ENCODE measurements around the gene ST3GAL4.

ST3GAL4 gene

GRCh38 chr11:126329644-126330211 lies 25.8 kb upstream of the ST3GAL4 start:
- no peak for DNase-seq (ENCODE audit: low spot score)

- DNase-seq (ENCODE audit: low spot score) = no peak
Measured at GRCh38 chr11:126331286-126331685, 24.2 kb upstream of the ST3GAL4 start.

- DNase-seq (ENCODE audit: low spot score) = no peak
Measured at GRCh38 chr11:126332221-126332711, 23.2 kb upstream of the ST3GAL4 start.

GRCh38 chr11:126333142-126333541 lies 22.3 kb upstream of the ST3GAL4 start:
- DNase-seq (ENCODE audit: low spot score) = no peak

GRCh38 chr11:126334659-126335462 lies 20.6 kb upstream of the ST3GAL4 start:
- no peak for DNase-seq (ENCODE audit: low spot score)

- no peak for DNase-seq (ENCODE audit: low spot score)
Measured at GRCh38 chr11:126335463-126335760, 20.1 kb upstream of the ST3GAL4 start.

- no peak for DNase-seq (ENCODE audit: low spot score)
Measured at GRCh38 chr11:126336138-126336541, 19.3 kb upstream of the ST3GAL4 start.

- no peak for DNase-seq (ENCODE audit: low spot score)
Measured at GRCh38 chr11:126336671-126337101, 18.8 kb upstream of the ST3GAL4 start.

GRCh38 chr11:126337126-126337473 lies 18.4 kb upstream of the ST3GAL4 start:
- DNase-seq (ENCODE audit: low spot score) = no peak

- no peak for DNase-seq (ENCODE audit: low spot score)
Measured at GRCh38 chr11:126337474-126338241, 17.8 kb upstream of the ST3GAL4 start.

GRCh38 chr11:126338346-126339055 lies 17.0 kb upstream of the ST3GAL4 start:
- no peak for DNase-seq (ENCODE audit: low spot score)

- no peak for DNase-seq (ENCODE audit: low spot score)
Measured at GRCh38 chr11:126339073-126339862, 16.2 kb upstream of the ST3GAL4 start.

GRCh38 chr11:126339863-126340434 lies 15.5 kb upstream of the ST3GAL4 start:
- DNase-seq (ENCODE audit: low spot score) = no peak

- DNase-seq (ENCODE audit: low spot score) = no peak
Measured at GRCh38 chr11:126340960-126341606, 14.4 kb upstream of the ST3GAL4 start.

- DNase-seq (ENCODE audit: low spot score) = no peak
Measured at GRCh38 chr11:126341760-126342161, 13.7 kb upstream of the ST3GAL4 start.

GRCh38 chr11:126343051-126343450 lies 12.4 kb upstream of the ST3GAL4 start:
- DNase-seq (ENCODE audit: low spot score) = no peak

GRCh38 chr11:126344141-126345080 lies 11.1 kb upstream of the ST3GAL4 start:
- no peak for DNase-seq (ENCODE audit: low spot score)

- no peak for DNase-seq (ENCODE audit: low spot score)
Measured at GRCh38 chr11:126345283-126345682, 10.2 kb upstream of the ST3GAL4 start.

- no peak for DNase-seq (ENCODE audit: low spot score)
Measured at GRCh38 chr11:126345759-126346585, 9.5 kb upstream of the ST3GAL4 start.
